ENCODE results near the gene RPS19BP1.

GRCh38 chr22:39574779-39575551 is 42.4 kb upstream of the RPS19BP1 start:
- TF ChIP-seq CTCF (IDR thresholded peaks at IDR 0.05) (no peak), EZH2 (IDR thresholded peaks at IDR 0.05) (no peak), EZH2phosphoT487 (IDR thresholded peaks at IDR 0.05) (no peak)
